H1 (cell line): ENCODE measurements around the gene RRP1. TPM values are rescaled to one million over a fixed set of nuclear protein-coding genes. Genes with fewer than 3 reads are reported as not detected.
A peak's percentile ranks its signal among the peaks of the same experiment; 100 is the strongest.

Source experiments
- CTCF ChIA-PET: fragments of 300-600 bp; sonication (Branson Sonifier 250); formaldehyde crosslinking; loops from one replicate; lab custom pipeline; 2021; ENCODE audit not compliant: partially characterized antibody; lab: Charles Lee
- POLR2A ChIA-PET: fragments of 300-600 bp; sonication (Branson Sonifier 250); formaldehyde crosslinking; loops from one replicate; lab custom pipeline; 2021; ENCODE audit warnings: inconsistent platforms; ENCODE audit not compliant: partially characterized antibody; lab: Charles Lee
- DNase-seq, 2 experiments: peaks; one replicate each; pipeline versions ENCODE4 v3.0.0 to v3.0.0-alpha.2; 2010 to 2022; ENCODE audit warnings: low spot score in 2 of 2, low read depth in 1 of 2, mixed read lengths in 1 of 2
- FAIRE-seq: peaks from 2 replicates; lab custom pipeline; 2011; peaks lifted over from hg19 to GRCh38; lab: Jason Lieb, UNC
- H2AFZ ChIP-seq: 2 replicates; pipeline ENCODE4 v1.8.1; 2012; ENCODE audit warnings: low read length, inconsistent platforms
- H2AK5ac ChIP-seq: 2 replicates; pipeline ENCODE4 v1.6.1; 2013; ENCODE audit warnings: low read depth, low read length
- H2BK120ac ChIP-seq: replicated peaks from 2 replicates; pipeline ENCODE3; 2013; ENCODE audit warnings: low read depth, low read length, inconsistent platforms
- H2BK12ac ChIP-seq: 2 replicates; pipeline ENCODE4 v1.6.1; 2013; ENCODE audit warnings: low read depth, low read length
- H2BK15ac ChIP-seq: 2 replicates; pipeline ENCODE4 v1.6.1; 2013; ENCODE audit warnings: low read length
- H2BK20ac ChIP-seq: 2 replicates; pipeline ENCODE4 v1.6.1; 2013; ENCODE audit warnings: low read length
- H2BK5ac ChIP-seq: 2 replicates; pipeline ENCODE4 v1.6.1; 2013; ENCODE audit warnings: low read depth, low read length
- H3K14ac ChIP-seq: 2 replicates; pipeline ENCODE4 v1.6.1; 2013; ENCODE audit warnings: inconsistent platforms; ENCODE audit not compliant: insufficient read length
- H3K18ac ChIP-seq: 2 replicates; pipeline ENCODE4 v1.6.1; 2013; ENCODE audit warnings: low read length; ENCODE audit errors: extremely low read depth
- H3K23ac ChIP-seq: 2 replicates; pipeline ENCODE4 v1.6.1; 2013; ENCODE audit warnings: inconsistent platforms; ENCODE audit not compliant: insufficient read length
- H3K23me2 ChIP-seq: 2 replicates; pipeline ENCODE4 v1.6.1; 2013; ENCODE audit warnings: low read depth, low read length
- H3K27ac ChIP-seq: 2 replicates; pipeline ENCODE4 v1.6.1; 2011; ENCODE audit warnings: low read depth, low read length, inconsistent platforms
- H3K27me3 ChIP-seq, 4 experiments: replicated peaks in 1 of 4; 1 replicate in 1 of 4; 2 replicates in 3 of 4; pipeline versions ENCODE4 v1.6.1 to v1.8.1; 2011 to 2013; ENCODE audit warnings: low read length in 3 of 4, mild to moderate bottlenecking in 3 of 4, inconsistent platforms in 2 of 4, mixed read lengths in 2 of 4, moderate library complexity in 1 of 4; ENCODE audit not compliant: control insufficient read depth in 3 of 4, insufficient read depth in 3 of 4; ENCODE audit errors: extremely low read depth in 1 of 4
- H3K36me3 ChIP-seq, 4 experiments: 2 replicates each; pipeline versions ENCODE4 v1.6.1 to v1.8.1; 2011 to 2013; ENCODE audit warnings: mild to moderate bottlenecking in 4 of 4, low read length in 3 of 4, moderate library complexity in 2 of 4, control low read depth in 1 of 4, inconsistent platforms in 1 of 4; ENCODE audit not compliant: insufficient read depth in 4 of 4, control insufficient read depth in 2 of 4
- H3K4ac ChIP-seq: replicated peaks from 2 replicates; pipeline ENCODE3; 2013; ENCODE audit warnings: low read length, low read depth, mixed read lengths, inconsistent platforms; ENCODE audit not compliant: insufficient read length
- H3K4me1 ChIP-seq, 4 experiments: replicated peaks in 1 of 4; 1 replicate in 1 of 4; 2 replicates in 3 of 4; pipeline versions ENCODE4 v1.6.1 to v1.8.1; 2011 to 2013; ENCODE audit warnings: low read length in 3 of 4, inconsistent platforms in 2 of 4, mixed read lengths in 1 of 4; ENCODE audit not compliant: insufficient read depth in 4 of 4, control insufficient read depth in 3 of 4
- H3K4me2 ChIP-seq, 2 experiments: 2 replicates each; pipeline versions ENCODE4 v1.6.1 to v1.8.1; 2011 to 2013; ENCODE audit warnings: low read depth in 2 of 2, low read length in 2 of 2, control low read depth in 1 of 2, inconsistent platforms in 1 of 2, mild to moderate bottlenecking in 1 of 2; ENCODE audit not compliant: insufficient read depth in 1 of 2
- H3K4me3 ChIP-seq, 4 experiments: fragments of 200-600, 300-600 bp in 1 of 4; sonication (generic), shearing (Covaris generic), sonication (Bioruptor Twin) in 1 of 4; 2 replicates each; pipeline versions ENCODE4 v1.5.1 to v1.8.1; 2011 to 2016; ENCODE audit warnings: low read length in 4 of 4, low read depth in 3 of 4, control low read depth in 2 of 4, inconsistent platforms in 2 of 4, mild to moderate bottlenecking in 2 of 4, mixed read lengths in 1 of 4, moderate library complexity in 1 of 4; ENCODE audit not compliant: insufficient read depth in 2 of 4; ENCODE audit errors: extremely low read depth in 1 of 4
- H3K56ac ChIP-seq: replicated peaks from 2 replicates; pipeline ENCODE3; 2013; ENCODE audit warnings: low read depth, mild to moderate bottlenecking, mixed read lengths, low read length, inconsistent platforms; ENCODE audit not compliant: insufficient read length
- H3K79me1 ChIP-seq: 2 replicates; pipeline ENCODE4 v1.6.1; 2013; ENCODE audit warnings: low read depth, low read length, control low read depth
- H3K79me2 ChIP-seq, 2 experiments: 2 replicates each; pipeline versions ENCODE4 v1.6.1 to v1.8.1; 2012 to 2013; ENCODE audit warnings: low read length in 2 of 2, mild to moderate bottlenecking in 2 of 2, inconsistent platforms in 1 of 2; ENCODE audit not compliant: insufficient read depth in 2 of 2, control insufficient read depth in 1 of 2
- H3K9ac ChIP-seq, 4 experiments: replicated peaks in 1 of 4; 1 replicate in 1 of 4; 2 replicates in 3 of 4; pipeline versions ENCODE4 v1.6.1 to v1.8.1; 2011 to 2013; ENCODE audit warnings: low read depth in 3 of 4, low read length in 3 of 4, control low read depth in 2 of 4, mild to moderate bottlenecking in 2 of 4, moderate library complexity in 2 of 4, inconsistent platforms in 1 of 4; ENCODE audit errors: extremely low read depth in 1 of 4
- H3K9me3 ChIP-seq, 2 experiments: 2 replicates each; pipeline versions ENCODE4 v1.6.1 to v1.8.1; 2012 to 2013; ENCODE audit warnings: mild to moderate bottlenecking in 2 of 2, moderate library complexity in 2 of 2, control low read depth in 1 of 2, inconsistent platforms in 1 of 2, low read depth in 1 of 2, low read length in 1 of 2, mixed read lengths in 1 of 2; ENCODE audit not compliant: insufficient read depth in 2 of 2
- H4K20me1 ChIP-seq, 2 experiments: replicated peaks in 1 of 2; 2 replicates each; pipeline versions ENCODE3 to v1.8.1; 2011 to 2013; ENCODE audit warnings: inconsistent platforms in 2 of 2, low read length in 2 of 2, mild to moderate bottlenecking in 1 of 2; ENCODE audit not compliant: insufficient read depth in 2 of 2, control insufficient read depth in 1 of 2
- H4K5ac ChIP-seq: 2 replicates; pipeline ENCODE4 v1.6.1; 2013; ENCODE audit warnings: low read length, low read depth, mixed read lengths, inconsistent platforms; ENCODE audit not compliant: insufficient read length
- H4K8ac ChIP-seq: 2 replicates; pipeline ENCODE4 v1.8.0; 2013; ENCODE audit warnings: mild to moderate bottlenecking, moderate library complexity, low read length, inconsistent platforms; ENCODE audit not compliant: insufficient read depth; ENCODE audit errors: extremely low read depth
- H4K91ac ChIP-seq: replicated peaks from 2 replicates; pipeline ENCODE3; 2013; ENCODE audit warnings: low read length, mixed read lengths, inconsistent platforms; ENCODE audit not compliant: insufficient read length
- BACH1 ChIP-seq: IDR thresholded peaks from 2 replicates; pipeline ENCODE4 v1.6.1; 2012; ENCODE audit warnings: low read length, improper control_type of control experiment
- BCL11A ChIP-seq, 2 experiments: IDR thresholded peaks; one replicate each; pipeline ENCODE4 v1.6.1; 2011; ENCODE audit warnings: low read depth in 2 of 2, low read length in 2 of 2, mild to moderate bottlenecking in 2 of 2
- CBX8 ChIP-seq: fragments of 300-800, 300-1000 bp; sonication (generic); IDR thresholded peaks from 2 replicates; pipeline ENCODE4 v1.7.1; 2016; ENCODE audit warnings: low read depth, low read length, borderline replicate concordance
- CEBPB ChIP-seq: IDR thresholded peaks from 2 replicates; pipeline ENCODE4 v1.6.1; 2012; ENCODE audit warnings: low read depth, low read length
- CHD1 ChIP-seq: IDR thresholded peaks from 2 replicates; pipeline ENCODE4 v1.6.1; 2012; ENCODE audit warnings: low read depth, low read length, improper control_type of control experiment
- CREB1 ChIP-seq: IDR thresholded peaks from 2 replicates; pipeline ENCODE4 v1.6.1; 2012; ENCODE audit warnings: inconsistent platforms
- NRF1 ChIP-seq: IDR thresholded peaks from 2 replicates; pipeline ENCODE4 v1.6.1; 2011; ENCODE audit warnings: mild to moderate bottlenecking, low read depth, low read length, improper control_type of control experiment
- POLR2A ChIP-seq, 2 experiments: IDR thresholded peaks; 1 replicate in 1 of 2; 2 replicates in 1 of 2; pipeline ENCODE4 v1.6.1; 2011; ENCODE audit warnings: low read depth in 2 of 2, low read length in 2 of 2, mild to moderate bottlenecking in 2 of 2; ENCODE audit errors: control extremely low read depth in 1 of 2
- POLR2AphosphoS5 ChIP-seq: IDR thresholded peaks from 2 replicates; pipeline ENCODE4 v1.6.1; 2011; ENCODE audit warnings: low read depth, low read length
- RAD21 ChIP-seq, 2 experiments: IDR thresholded peaks in 1 of 2; conservative IDR thresholded peaks in 1 of 2; 2 replicates each; pipeline ENCODE4 v1.6.1; 2011; ENCODE audit warnings: low read depth in 2 of 2, low read length in 2 of 2, improper control_type of control experiment in 1 of 2, inconsistent platforms in 1 of 2, mild to moderate bottlenecking in 1 of 2, moderate library complexity in 1 of 2
- SIRT6 ChIP-seq: IDR thresholded peaks from one replicate; pipeline ENCODE4 v1.7.1; 2012; ENCODE audit warnings: low read length, inconsistent platforms
- SIX5 ChIP-seq: IDR thresholded peaks from 2 replicates; pipeline ENCODE4 v1.6.1; 2011; ENCODE audit warnings: mild to moderate bottlenecking, low read depth, low read length
- TAF1 ChIP-seq: IDR thresholded peaks from 2 replicates; pipeline ENCODE4 v1.6.1; 2011; ENCODE audit warnings: mild to moderate bottlenecking, low read depth, low read length
- TAF7 ChIP-seq: optimal IDR thresholded peaks from 2 replicates; pipeline ENCODE3; 2011; ENCODE audit warnings: low read depth, mild to moderate bottlenecking, inconsistent platforms, low read length, moderate library complexity, borderline replicate concordance
- TBP ChIP-seq: IDR thresholded peaks from 2 replicates; pipeline ENCODE4 v1.6.1; 2011; ENCODE audit warnings: low read depth, low read length, improper control_type of control experiment
- WGBS, 2 experiments: shearing (Covaris generic) in 1 of 2; methylation state at CpG; one replicate each; pipeline versions ENCODE4 v1.1.6 to v1.1.7; 2013 to 2015; ENCODE audit warnings: low lambda C conversion rate in 2 of 2, mixed read lengths in 2 of 2, inconsistent platforms in 1 of 2, low coverage in 1 of 2, missing lambda C conversion rate in 1 of 2; ENCODE audit not compliant: insufficient replicate concordance in 2 of 2, insufficient coverage in 1 of 2, insufficient read length in 1 of 2; ENCODE audit errors: extremely low coverage in 1 of 2, missing lambda C conversion rate in 1 of 2; 5-methylcytosine and 5-hydroxymethylcytosine counted together
- polyA plus RNA-seq, 7 experiments: library from polyadenylated mRNA; depleted of rRNA in 3 of 7; stranded (reverse) in 5 of 7; unstranded in 2 of 7; fragments of >200 nt in 5 of 7; fragments of 200-250 nt in 2 of 7; gene quantifications; 1 replicate in 5 of 7; 2 replicates in 1 of 7; 4 replicates in 1 of 7; pipeline versions ENCODE4 v1.2.1 to v1.2.3, GENCODE V29; 2011 to 2013; ENCODE audit warnings: missing spikeins in 2 of 7, mixed read lengths in 2 of 7
- total RNA-seq: library from RNA; stranded (reverse); fragmentation: NEBNext Ultra II Directional; extraction: Animal tissue kit (Norgen Biotek cat#: 25700); gene quantifications from 2 replicates; pipeline ENCODE4 v1.2.1, GENCODE V29; 2021

Gene RRP1
- total and polyA plus RNA-seq, 2 of the 8 experiments (the other 6 are each of a cell fraction or from before 2014, with no cell fraction given), result 11.6 to 55.2 TPM

GRCh38 chr21:43827015-43827611 lies 37.7 kb downstream of the RRP1 start:
- H3K18ac ChIP-seq, result no peak overlapping the region
- TF ChIP-seq CREB1 (no peak), RAD21 (IDR thresholded peaks at IDR 0.05 in 1 of 2, conservative IDR thresholded peaks at IDR 0.05 in 1 of 2; ENCODE audit: low read depth in 2 of 2, low read length in 2 of 2) (no peak), CBX8 (no peak), NRF1 (no peak), BACH1 (no peak), CEBPB (no peak), TBP (no peak), POLR2A (IDR thresholded peaks at IDR 0.05; ENCODE audit: control extremely low read depth in 1 of 2, low read depth in 2 of 2, low read length in 2 of 2) (no peak), CHD1 (no peak), TAF7 (no peak), SIRT6 (no peak), BCL11A (IDR thresholded peaks at IDR 0.05; ENCODE audit: low read depth in 2 of 2, low read length in 2 of 2) (no peak), TAF1 (no peak), SIX5 (no peak), POLR2AphosphoS5 (no peak)
- no peaks in the 10 kb centered on the region for H3K36me3 ChIP-seq
- no peak overlapping the region for H3K14ac ChIP-seq
- no peak overlapping the region; the same call in 1 of the 2 replicates for H2AK5ac ChIP-seq
- H3K79me2 ChIP-seq, result no peaks in the 10 kb centered on the region
- H3K4me3 ChIP-seq, result no peak overlapping the region
- no peak overlapping the region for H2BK5ac ChIP-seq
- H2BK12ac ChIP-seq, result peak overlapping the region; percentile 33; the same call in 1 of the 2 replicates
- no peak overlapping the region for H3K23ac ChIP-seq
- H4K91ac ChIP-seq, result no peak overlapping the region
- H3K4me1 ChIP-seq, result peaks cover 0 to 7% (median 4%) of the 10 kb centered on the region in 4 experiments; a peak in 3 of 7 replicates
- FAIRE-seq (no peak), DNase-seq (no peak)
- H3K56ac ChIP-seq, result no peak overlapping the region
- 0 out of 2 replicates have a peak overlapping the region, but pooled peaks have one; percentile 85 for H4K8ac ChIP-seq
- H3K27ac ChIP-seq, result no peak overlapping the region
- H2BK15ac ChIP-seq, result no peak overlapping the region
- peaks cover 0 to 3% of the 10 kb centered on the region in 2 experiments; a peak in 1 of 4 replicates for H3K9me3 ChIP-seq
- no peak overlapping the region for H3K4me2 ChIP-seq
- H3K9ac ChIP-seq, result no peak overlapping the region
- no peaks in the 10 kb centered on the region for H4K20me1 ChIP-seq
- no peak overlapping the region for H3K4ac ChIP-seq
- H2BK20ac ChIP-seq, result no peak overlapping the region
- no peaks in the 10 kb centered on the region for H3K27me3 ChIP-seq
- no peaks in the 10 kb centered on the region for H3K23me2 ChIP-seq
- 91% methylated on average over 16 of the region's 18 CpGs; no CpG with 5 or more reads in 1 of the 2 experiments for WGBS, 2 experiments
- H4K5ac ChIP-seq, result no peak overlapping the region
- ChIA-PET POLR2A (interaction anchor here (1.0 to 1.5 kb wide), 3 partner anchors 10 to 17 kb away, joined by 3 to 6 read pairs (median 4); no protein-coding TSS in a partner anchor), CTCF (interaction anchor here (0.8 to 3.2 kb wide), 7 partner anchors 8 to 146 kb away, joined by 4 to 26 read pairs (median 5); no protein-coding TSS in a partner anchor)
- no peak overlapping the region for H2AFZ ChIP-seq
- no peaks in the 10 kb centered on the region for H3K79me1 ChIP-seq
- H2BK120ac ChIP-seq, result no peak overlapping the region
